GM12864 (cell line): ENCODE data around the gene IDH1.

Source experiments
- DNase-seq: peaks from one replicate; pipeline ENCODE4 v3.0.0-alpha.2; 2011; ENCODE audit warnings: low read depth
- H3K4me3 ChIP-seq: 2 replicates; pipeline ENCODE4 v1.5.1; 2011; ENCODE audit warnings: mild to moderate bottlenecking, low read depth, low read length, control low read depth
- TF ChIP-seq, protein P1 (sequence below): IDR thresholded peaks from 2 replicates; pipeline ENCODE4 v1.5.1; 2011; ENCODE audit warnings: low read depth, mild to moderate bottlenecking, moderate library complexity, low read length, control low read depth, inconsistent platforms; ENCODE audit errors: missing control alignments

The IDH1 gene

DNA sequence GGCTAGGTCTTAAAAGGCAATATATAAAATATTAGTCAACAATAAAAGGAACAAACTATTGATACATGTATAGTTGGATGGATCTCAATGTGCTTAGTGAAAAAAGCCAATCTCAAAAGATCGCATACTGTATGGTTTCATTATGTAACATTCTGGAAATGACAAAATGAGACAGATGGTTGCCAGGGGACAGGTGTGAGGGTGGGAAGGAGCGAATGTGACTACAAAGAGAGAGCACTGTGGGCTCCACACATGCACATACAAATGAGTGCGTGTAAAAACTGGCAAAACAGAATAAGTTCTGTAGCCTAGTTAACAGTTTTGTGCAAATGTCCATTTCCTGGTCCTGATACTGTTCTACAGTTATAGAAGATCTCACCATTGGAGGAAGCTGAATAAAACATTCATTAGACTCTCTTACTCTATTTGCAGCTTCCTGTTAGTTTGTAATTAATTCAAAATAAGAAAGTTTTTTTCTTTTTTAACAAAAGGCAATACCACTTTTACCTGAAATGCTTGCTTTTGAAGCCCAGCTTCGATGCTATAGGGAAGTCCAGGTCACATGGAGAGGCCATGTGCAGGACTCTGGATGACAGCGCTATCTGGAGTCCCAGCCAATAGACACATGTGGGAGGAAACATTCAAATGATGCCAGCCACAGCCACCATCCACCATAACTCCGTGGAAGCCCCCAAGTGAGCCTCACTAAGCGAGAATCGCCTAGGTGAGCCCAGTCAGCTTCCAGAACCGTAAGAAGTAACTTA is 44.0 kb downstream of the IDH1 start:
- H3K4me3 ChIP-seq = no peak overlapping the region
- TF ChIP-seq, protein P1, sequence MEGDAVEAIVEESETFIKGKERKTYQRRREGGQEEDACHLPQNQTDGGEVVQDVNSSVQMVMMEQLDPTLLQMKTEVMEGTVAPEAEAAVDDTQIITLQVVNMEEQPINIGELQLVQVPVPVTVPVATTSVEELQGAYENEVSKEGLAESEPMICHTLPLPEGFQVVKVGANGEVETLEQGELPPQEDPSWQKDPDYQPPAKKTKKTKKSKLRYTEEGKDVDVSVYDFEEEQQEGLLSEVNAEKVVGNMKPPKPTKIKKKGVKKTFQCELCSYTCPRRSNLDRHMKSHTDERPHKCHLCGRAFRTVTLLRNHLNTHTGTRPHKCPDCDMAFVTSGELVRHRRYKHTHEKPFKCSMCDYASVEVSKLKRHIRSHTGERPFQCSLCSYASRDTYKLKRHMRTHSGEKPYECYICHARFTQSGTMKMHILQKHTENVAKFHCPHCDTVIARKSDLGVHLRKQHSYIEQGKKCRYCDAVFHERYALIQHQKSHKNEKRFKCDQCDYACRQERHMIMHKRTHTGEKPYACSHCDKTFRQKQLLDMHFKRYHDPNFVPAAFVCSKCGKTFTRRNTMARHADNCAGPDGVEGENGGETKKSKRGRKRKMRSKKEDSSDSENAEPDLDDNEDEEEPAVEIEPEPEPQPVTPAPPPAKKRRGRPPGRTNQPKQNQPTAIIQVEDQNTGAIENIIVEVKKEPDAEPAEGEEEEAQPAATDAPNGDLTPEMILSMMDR = no peak

DNA sequence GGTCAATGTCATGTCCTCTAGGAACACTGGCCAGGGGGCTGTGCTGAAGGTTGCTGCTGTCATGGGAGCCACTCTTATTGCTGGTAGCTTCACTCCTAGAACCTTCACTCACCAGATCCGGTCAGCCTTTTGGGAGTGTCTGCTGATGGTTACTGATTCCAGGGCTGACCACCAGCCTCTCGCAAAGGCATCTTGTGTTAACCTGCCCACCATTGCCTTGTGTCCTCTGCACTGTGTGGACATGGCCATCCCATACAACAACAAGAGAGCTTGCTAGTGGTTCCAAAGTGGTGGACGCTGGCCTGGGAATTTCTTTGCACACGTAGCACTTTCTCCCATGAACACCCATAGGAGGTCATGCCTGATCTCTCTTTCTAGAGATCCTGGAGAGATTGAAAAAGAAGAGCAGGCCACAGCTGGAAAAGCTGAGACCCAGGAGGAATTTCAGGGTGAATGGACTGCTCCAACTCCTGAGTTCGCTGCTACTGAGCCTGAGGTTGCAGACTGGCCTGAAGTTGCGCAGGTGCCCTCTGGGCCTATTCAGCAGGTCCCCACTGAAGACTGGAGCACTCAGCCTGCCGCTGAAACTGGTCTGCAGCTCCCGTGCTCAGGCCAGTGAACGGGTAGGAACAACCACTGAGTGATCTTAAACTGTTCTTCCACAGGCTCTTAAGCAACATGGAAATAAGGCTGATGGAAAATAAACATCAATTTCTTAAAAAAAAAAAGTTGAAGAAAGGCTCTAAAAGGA is 46.4 kb downstream of the IDH1 start:
- DNase-seq = no peak
- TF ChIP-seq, protein P1 = no peak
- H3K4me3 ChIP-seq = no peak overlapping the region

More for the DNA sequence above, 44.0 kb downstream of the IDH1 start:
- no peak for DNase-seq

DNA sequence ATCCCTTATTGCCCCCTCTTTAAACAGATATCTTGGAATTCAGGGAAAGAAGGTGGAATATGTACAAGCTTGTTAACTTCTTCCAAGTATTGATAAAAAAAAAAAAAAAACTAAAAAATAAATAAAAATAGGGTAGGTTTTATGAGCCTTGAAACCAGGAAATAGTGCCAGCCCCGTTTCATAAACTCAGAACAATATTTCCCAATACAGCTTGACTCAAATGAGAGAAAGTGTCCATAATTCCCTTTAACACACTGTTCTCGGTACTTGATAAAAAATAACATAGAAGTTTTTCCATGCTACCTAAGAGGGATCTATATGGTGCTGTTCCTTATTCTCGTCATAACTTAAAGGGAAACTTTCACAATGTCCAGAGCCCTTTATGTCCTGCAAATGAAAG is 47.1 kb downstream of the IDH1 start:
- DNase-seq = no peak
- TF ChIP-seq, protein P1 = no peak

DNA sequence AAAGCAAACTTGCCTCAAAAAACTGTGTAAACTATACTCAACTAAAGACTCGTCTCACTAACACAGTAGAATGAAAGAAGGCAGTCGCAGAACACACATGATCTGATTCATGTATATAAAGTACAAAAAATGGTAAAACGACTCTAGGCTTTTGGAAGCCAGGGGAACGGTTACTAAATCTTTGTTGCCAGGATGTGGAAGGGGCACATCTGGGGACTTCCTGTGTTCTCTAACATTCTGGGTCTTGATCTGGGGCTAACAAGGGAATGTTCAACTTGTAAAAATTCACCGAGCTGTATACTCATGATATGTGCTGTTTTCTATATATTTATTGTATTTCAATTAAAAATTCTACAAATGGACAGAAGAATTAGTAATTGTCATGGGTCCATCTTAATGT is 50.7 kb downstream of the IDH1 start:
- no peak overlapping the region for H3K4me3 ChIP-seq
- TF ChIP-seq, protein P1 = no peak
- no peak for DNase-seq

More for the DNA sequence above, 47.1 kb downstream of the IDH1 start:
- no peak overlapping the region for H3K4me3 ChIP-seq

DNA sequence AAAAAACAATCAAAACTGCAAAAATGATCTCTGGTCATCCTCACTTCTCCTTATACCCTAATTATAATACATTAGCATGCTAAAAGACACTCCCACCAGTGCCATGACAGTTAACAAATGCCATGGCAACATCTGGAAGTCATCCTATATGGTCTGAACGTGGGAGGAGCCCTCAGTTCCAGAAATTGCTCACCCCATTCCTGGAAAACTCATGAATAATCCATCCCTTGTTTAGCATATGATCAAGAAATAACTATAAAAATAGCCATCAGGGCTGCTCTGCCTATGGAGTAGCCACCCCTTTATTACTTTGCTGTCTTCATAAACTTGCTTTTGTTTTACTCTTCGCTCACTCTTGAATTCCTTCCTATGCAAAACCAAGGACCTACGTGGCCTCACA is 59.3 kb downstream of the IDH1 start:
- H3K4me3 ChIP-seq = no peak overlapping the region
- TF ChIP-seq, protein P1 = no peak
- DNase-seq = no peak

DNA sequence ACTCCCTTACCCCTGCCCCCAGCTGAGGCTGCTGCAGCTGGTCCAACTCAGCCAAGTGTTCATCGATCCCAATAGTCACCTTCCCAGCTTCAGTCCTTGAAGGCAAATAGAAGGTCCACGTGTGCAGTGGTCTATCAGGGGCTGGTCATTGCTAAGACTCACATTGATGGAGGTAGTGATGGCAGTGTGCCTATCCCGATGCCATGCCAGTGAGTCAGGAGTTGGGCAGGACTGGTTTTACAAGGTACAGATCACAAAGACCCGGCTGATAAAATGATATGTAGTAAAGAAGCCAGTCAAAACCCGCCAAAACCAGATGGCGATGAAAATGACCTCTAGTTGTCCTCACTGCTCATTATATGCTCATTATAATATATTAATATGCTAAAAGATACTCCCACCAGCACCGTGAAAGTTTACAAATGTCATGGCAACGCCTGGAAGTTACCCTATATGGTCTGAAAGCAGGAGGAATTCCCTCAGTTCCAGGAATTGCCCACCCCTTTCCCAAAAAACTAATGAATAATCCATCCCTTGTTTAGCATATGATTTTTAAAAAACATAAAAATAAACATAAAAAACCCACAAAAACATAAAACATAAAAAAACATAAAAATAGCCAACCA is 62.1 kb downstream of the IDH1 start:
- DNase-seq = no peak
- no peak overlapping the region for H3K4me3 ChIP-seq

More for the DNA sequence above, 62.1 kb downstream of the IDH1 start:
- TF ChIP-seq, protein P1 = no peak
